Measurements from ENCODE around the gene PKLR. TPM values are rescaled to one million over a fixed set of nuclear protein-coding genes. Genes with fewer than 3 reads are reported as not detected.

PKLR gene
- total RNA-seq, 4 donors from 2014 or later = not detected

DNA sequence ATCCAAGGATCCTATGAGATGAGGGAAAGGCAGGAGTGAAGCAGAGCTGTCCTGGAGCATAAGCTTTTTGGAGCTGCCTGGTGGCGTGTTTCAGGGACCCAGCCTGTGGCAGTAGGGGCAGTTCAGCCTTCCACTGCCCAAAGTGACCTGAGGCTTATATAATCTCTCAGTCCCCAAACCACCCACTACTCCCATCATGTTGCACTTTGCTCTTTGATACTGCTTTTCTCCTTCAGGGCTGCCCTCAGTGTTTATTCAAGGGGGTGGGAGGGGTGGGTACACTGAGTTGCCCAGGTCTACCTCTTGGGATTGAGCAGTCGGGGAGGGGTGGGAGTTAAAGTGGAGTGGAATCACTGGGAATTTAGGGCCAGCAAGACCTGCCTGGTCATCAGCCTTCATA lies 14.7 kb downstream of the PKLR start:
- H3K27ac ChIP-seq = no peak overlapping the region
- no peak for TF ChIP-seq CTCF (IDR thresholded peaks at IDR 0.05)
- TF ChIP-seq POLR2A (IDR thresholded peaks at IDR 0.05) = no peak
- 100% methylated on average over 2 of the region's 2 CpGs for WGBS, 2 donors
- no peak overlapping the region for H3K4me3 ChIP-seq (replicated peaks in 1 of 3)
- no peaks in the 10 kb centered on the region for H3K4me1 ChIP-seq
- intact Hi-C loops (cut with DNase I) = no loop called here
- H3K9me3 ChIP-seq = no peaks in the 10 kb centered on the region
- H3K36me3 ChIP-seq = no peaks in the 10 kb centered on the region
- no peak for DNase-seq
- H3K27me3 ChIP-seq = no peaks in the 10 kb centered on the region

DNA sequence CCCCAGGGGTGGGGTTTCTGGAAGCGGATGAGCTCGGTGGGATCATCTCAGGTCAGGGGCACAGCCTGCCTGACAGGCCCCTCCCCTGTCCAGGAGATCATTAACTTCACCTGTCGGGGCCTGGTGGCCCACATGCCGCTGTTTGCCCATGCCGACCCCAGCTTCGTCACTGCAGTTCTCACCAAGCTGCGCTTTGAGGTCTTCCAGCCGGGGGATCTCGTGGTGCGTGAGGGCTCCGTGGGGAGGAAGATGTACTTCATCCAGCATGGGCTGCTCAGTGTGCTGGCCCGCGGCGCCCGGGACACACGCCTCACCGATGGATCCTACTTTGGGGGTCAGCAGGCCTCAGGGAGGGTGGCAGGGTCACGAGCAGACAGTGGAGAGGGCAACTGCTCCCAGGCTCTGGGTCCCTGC lies 15.6 kb downstream of the PKLR start:
- Histone ChIP-seq H3K9me3 (no peaks in the 10 kb centered on the region), H3K27ac (no peak overlapping the region), H3K27me3 (no peaks in the 10 kb centered on the region), H3K36me3 (no peaks in the 10 kb centered on the region), H3K4me1 (no peaks in the 10 kb centered on the region), H3K4me3 (replicated peaks in 1 of 3) (no peak overlapping the region)
- 83 to 93% methylated on average over 10 to 18 of the region's 18 CpGs for WGBS, 2 donors
- DNase-seq = no peak
- intact Hi-C loops (cut with DNase I) = no loop called here
- TF ChIP-seq POLR2A (IDR thresholded peaks at IDR 0.05) (no peak), CTCF (IDR thresholded peaks at IDR 0.05) (no peak)

GRCh38 chr1:155285063-155285462 lies 16.2 kb downstream of the PKLR start:
- intact Hi-C loops (cut with DNase I) = no loop called here

DNA sequence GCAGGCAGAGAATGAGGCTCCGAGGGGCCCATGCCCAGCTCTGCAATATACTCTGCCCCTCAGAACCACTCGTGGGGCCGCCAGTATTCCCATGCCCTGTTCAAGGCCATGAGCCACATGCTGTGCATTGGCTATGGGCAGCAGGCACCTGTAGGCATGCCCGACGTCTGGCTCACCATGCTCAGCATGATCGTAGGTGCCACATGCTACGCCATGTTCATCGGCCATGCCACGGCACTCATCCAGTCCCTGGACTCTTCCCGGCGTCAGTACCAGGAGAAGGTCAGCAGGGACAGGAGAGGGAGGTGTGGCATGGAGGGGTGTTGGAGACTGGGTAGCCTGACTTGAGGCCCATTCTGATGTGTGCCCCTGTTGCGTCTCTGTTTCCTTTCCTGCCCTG lies 16.8 kb downstream of the PKLR start:
- WGBS, 2 donors = 93 to 98% methylated on average over 2 to 11 of the region's 12 CpGs
- intact Hi-C loops (cut with DNase I) = no loop called here

More at GRCh38 chr1:155285063-155285462, 16.2 kb downstream of the PKLR start:
- Histone ChIP-seq H3K9me3 (no peaks in the 10 kb centered on the region), H3K27me3 (no peaks in the 10 kb centered on the region), H3K4me1 (no peaks in the 10 kb centered on the region), H3K27ac (no peak overlapping the region), H3K4me3 (replicated peaks in 1 of 3) (no peak overlapping the region), H3K36me3 (no peaks in the 10 kb centered on the region)
- no peak for DNase-seq
- WGBS, 2 donors = 87 to 90% methylated on average over 14 of the region's 14 CpGs
- TF ChIP-seq POLR2A (IDR thresholded peaks at IDR 0.05) (no peak), CTCF (IDR thresholded peaks at IDR 0.05) (no peak)

More for the DNA sequence above, 16.8 kb downstream of the PKLR start:
- H3K9me3 ChIP-seq = no peaks in the 10 kb centered on the region
- no peak overlapping the region for H3K27ac ChIP-seq
- no peaks in the 10 kb centered on the region for H3K27me3 ChIP-seq
- H3K4me3 ChIP-seq (replicated peaks in 1 of 3) = no peak overlapping the region
- H3K36me3 ChIP-seq = no peaks in the 10 kb centered on the region
- no peak for TF ChIP-seq CTCF (IDR thresholded peaks at IDR 0.05)
- no peak for TF ChIP-seq POLR2A (IDR thresholded peaks at IDR 0.05)
- no peak for DNase-seq
- H3K4me1 ChIP-seq = no peaks in the 10 kb centered on the region
